Measurements from ENCODE around the gene NUDT2. TPM values are rescaled to one million over a fixed set of nuclear protein-coding genes. Genes with fewer than 3 reads are reported as not detected.

Gene NUDT2
- total RNA-seq, 4 donors from 2014 or later, result 13.8 to 20.0 (median 14.7) TPM; not detected in 1

DNA sequence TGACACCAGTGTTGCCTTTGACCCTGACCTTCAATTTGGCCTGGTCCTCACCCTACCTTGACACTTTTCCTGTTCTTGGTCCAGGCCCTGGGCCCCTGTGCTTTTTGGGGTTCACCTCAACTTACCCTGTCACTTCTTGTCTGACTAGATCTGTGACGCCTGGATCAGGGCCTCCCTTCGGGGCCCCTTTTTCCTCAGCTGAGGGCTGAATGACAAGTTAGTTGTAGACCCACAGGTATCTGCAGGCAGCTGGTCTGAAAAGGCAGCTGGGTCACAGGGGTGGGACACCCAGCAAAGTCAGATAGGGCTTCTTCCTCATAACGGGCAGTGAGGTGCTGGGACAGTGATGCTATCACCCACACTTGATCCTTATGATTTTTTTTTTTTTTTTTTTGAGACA lies 57.3 kb downstream of the NUDT2 start:
- no peaks in the 10 kb centered on the region for H3K27me3 ChIP-seq
- no peak overlapping the region for H3K4me3 ChIP-seq
- H3K27ac ChIP-seq, result no peak overlapping the region
- TF ChIP-seq POLR2A (IDR thresholded peaks at IDR 0.05) (no peak), CTCF (IDR thresholded peaks at IDR 0.05) (no peak)
- DNase-seq, result no peak
- H3K4me1 ChIP-seq, result no peaks in the 10 kb centered on the region
- no peaks in the 10 kb centered on the region for H3K9me3 ChIP-seq
- H3K36me3 ChIP-seq, result no peaks in the 10 kb centered on the region

GRCh38 chr9:34387239-34387638 lies 57.9 kb downstream of the NUDT2 start:
- no peak for DNase-seq
- H3K27ac ChIP-seq, result no peak overlapping the region
- H3K4me3 ChIP-seq, result no peak overlapping the region
- no peaks in the 10 kb centered on the region for H3K27me3 ChIP-seq
- TF ChIP-seq CTCF (IDR thresholded peaks at IDR 0.05) (no peak), POLR2A (IDR thresholded peaks at IDR 0.05) (no peak)
- no peaks in the 10 kb centered on the region for H3K4me1 ChIP-seq
- no peaks in the 10 kb centered on the region for H3K36me3 ChIP-seq
- H3K9me3 ChIP-seq, result no peaks in the 10 kb centered on the region

DNA sequence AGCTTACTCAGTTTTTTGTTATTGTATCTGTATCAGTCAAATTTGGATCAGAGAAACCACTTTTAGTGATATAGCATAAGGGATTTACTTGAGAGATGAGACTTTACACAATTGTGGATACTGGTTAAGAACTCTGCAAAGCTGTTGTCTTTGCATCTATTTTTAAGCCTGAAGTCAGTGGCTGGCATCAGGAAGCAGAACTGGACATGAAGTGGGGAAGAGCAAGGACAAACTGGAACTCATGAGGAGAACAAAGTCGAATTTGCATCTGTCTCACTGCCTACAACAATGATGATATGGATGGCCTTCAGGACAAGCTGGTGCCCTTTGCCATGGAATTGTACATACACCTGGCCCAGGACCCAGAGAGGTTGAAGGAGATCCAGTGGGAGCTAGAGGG lies 63.1 kb downstream of the NUDT2 start:
- TF ChIP-seq CTCF (IDR thresholded peaks at IDR 0.05) (no peak), POLR2A (IDR thresholded peaks at IDR 0.05) (no peak)
- Histone ChIP-seq H3K4me3 (no peak overlapping the region), H3K4me1 (no peaks in the 10 kb centered on the region), H3K27ac (no peak overlapping the region), H3K36me3 (no peaks in the 10 kb centered on the region), H3K9me3 (no peaks in the 10 kb centered on the region), H3K27me3 (no peaks in the 10 kb centered on the region)
- DNase-seq, result no peak

Small RNAs within 50 kb of the gene (small RNA-seq; reads per million reads assigned to genes)
- gene RF00019, result 0 reads per million in 2 donors
- gene RNU2-50P, result 0.12 to 0.19 reads per million in 2 donors

Other genes with a start within 250 kb of the NUDT2 start
- gene DCAF12, start 202.9 kb upstream of the NUDT2 start, total RNA-seq, result 10 to 100 TPM; 17.0 to 24.8 (median 21.5) TPM
- gene UBAP1, start 150.5 kb upstream of the NUDT2 start, total RNA-seq, result 10 to 100 TPM; 19.8 to 40.2 (median 31.6) TPM
- 1 to 10 TPM; 2.1 to 5.2 (median 2.9) TPM for gene KIF24, start 301 bp upstream of the NUDT2 start, total RNA-seq
- 10 to 100 TPM in 3 of 4 donors, 1 to 10 TPM in 1; 7.4 to 97.2 (median 88.3) TPM for gene MYORG, start 47.3 kb downstream of the NUDT2 start, total RNA-seq
- 10 to 100 TPM in 2 of 4 donors, 1 to 10 TPM in 2; 6.0 to 13.2 (median 9.5) TPM for gene FAM219A, start 129.0 kb downstream of the NUDT2 start, total RNA-seq
- gene DNAI1, start 129.2 kb downstream of the NUDT2 start, total RNA-seq, result not detected
- gene ENHO, start 193.4 kb downstream of the NUDT2 start, total RNA-seq, result 1 to 10 TPM in 2 of 4 donors, not detected in 2; 1.8 to 3.3 TPM